ENCODE results near the gene KRTAP20-2.

- TF ChIP-seq CTCF (IDR thresholded peaks at IDR 0.05) (no peak), POLR2AphosphoS5 (IDR thresholded peaks at IDR 0.05) (no peak)
Observed at GRCh38 chr21:30629200-30629599, 5.8 kb upstream of the KRTAP20-2 start.
